ENCODE data around the gene C2CD2.

DNA sequence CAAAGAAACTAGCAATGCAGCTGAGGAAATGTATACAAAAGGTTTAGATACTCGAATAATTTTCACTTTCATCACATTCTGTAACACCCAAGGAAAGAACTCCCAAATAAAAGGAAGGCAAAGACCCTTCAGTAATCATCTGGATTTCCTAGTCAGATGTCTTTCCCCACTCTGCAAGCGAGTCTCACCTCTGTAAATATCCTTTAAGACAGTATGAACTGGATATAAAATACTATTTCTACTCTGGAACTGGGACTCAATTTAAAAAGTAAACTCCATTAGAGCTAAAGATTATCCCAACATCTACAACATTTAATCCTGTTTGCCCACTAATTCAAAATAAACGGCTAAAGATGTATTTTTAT lies 27.0 kb downstream of the C2CD2 start:
- TF ChIP-seq CTCF (IDR thresholded peaks at IDR 0.05) (no peak), POLR2A (IDR thresholded peaks at IDR 0.05; ENCODE audit: low read depth) (no peak), EP300 (IDR thresholded peaks at IDR 0.05) (no peak), POLR2AphosphoS5 (IDR thresholded peaks at IDR 0.05) (no peak)

All from esophagus muscularis mucosa (tissue), 4 donors.